Upper lobe of left lung (tissue), 4 donors: ENCODE data around the gene ZNF263.

ENCODE experiments used
- CTCF ChIP-seq, 6 experiments: fragments of 450-650 bp in 4 of 6; fragments of 200-600 bp in 2 of 6; sonication (generic) in 2 of 6; IDR thresholded peaks; one replicate each; pipeline ENCODE4 v1.5.1; 2016 to 2019; ENCODE audit warnings: antibody characterized with exemption in 6 of 6
- EP300 ChIP-seq, 4 donors: sonication (generic); formaldehyde crosslinking; IDR thresholded peaks; one replicate each; pipeline ENCODE4 v1.5.1; 2017; ENCODE audit warnings: antibody characterized with exemption in 4 of 4, control low read depth in 2 of 4

DNA sequence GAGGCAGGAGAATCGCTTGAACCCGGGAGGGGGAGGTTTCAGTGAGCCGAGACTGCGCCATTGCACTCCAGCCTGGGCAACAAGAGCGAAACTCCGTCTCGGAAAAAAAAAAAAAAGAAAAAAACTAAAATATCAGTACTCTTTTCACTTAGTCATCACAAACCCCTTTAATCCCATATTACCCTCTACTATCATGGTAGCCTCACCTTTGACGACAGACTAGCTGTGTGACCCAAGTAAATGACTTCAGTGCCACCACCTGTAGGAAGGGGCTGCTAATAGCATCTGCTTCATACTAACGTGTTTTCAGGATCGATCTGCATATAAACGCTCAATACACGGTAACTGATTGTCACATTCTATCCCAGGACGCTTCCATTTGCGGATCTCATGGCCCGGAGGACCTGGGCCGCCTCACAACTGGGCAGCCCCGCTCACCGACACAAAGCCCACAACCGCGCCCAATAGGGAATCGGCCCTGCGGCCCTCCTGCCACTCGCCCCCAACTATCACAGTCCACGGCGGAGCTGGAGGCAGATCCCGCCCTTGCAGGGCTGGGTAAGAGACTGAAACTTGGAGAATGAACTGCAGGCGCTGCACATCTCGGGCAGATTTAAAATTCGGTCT, 1.1 kb upstream of the ZNF263 start:
- TF ChIP-seq CTCF (IDR thresholded peaks at IDR 0.05) (peak in 1 of 6 experiments; percentile 3), EP300 (IDR thresholded peaks at IDR 0.05) (no peak)
